Calu3 (cell line): ENCODE data around the gene AMPD3. TPM values are rescaled to one million over a fixed set of nuclear protein-coding genes. Genes with fewer than 3 reads are reported as not detected.
A peak's percentile ranks its signal among the peaks of the same experiment; 100 is the strongest.

ENCODE experiments used
- BruUV-seq: library from RNA; stranded (reverse); fragments of 400-500 nt; replicated peaks from 2 replicates; lab custom pipeline; 2021; lab: Mats Ljungman, UMichigan
- CTCF ChIA-PET: fragments of 300-600 bp; sonication (Branson Sonifier 250); formaldehyde crosslinking; loops from one replicate; lab custom pipeline; 2022; ENCODE audit warnings: antibody characterized with exemption; lab: Charles Lee
- DNase-seq: peaks from one replicate; pipeline ENCODE4 v3.0.0; 2022
- H3K27ac Mint-ChIP-seq: one replicate; pipeline ENCODE4 v1.8.0; 2022; ENCODE audit warnings: mixed read lengths; ENCODE audit not compliant: unreplicated experiment
- H3K27me3 Mint-ChIP-seq: one replicate; pipeline ENCODE4 v1.8.0; 2022; ENCODE audit warnings: mixed read lengths; ENCODE audit not compliant: unreplicated experiment
- H3K36me3 Mint-ChIP-seq: one replicate; pipeline ENCODE4 v1.8.0; 2022; ENCODE audit warnings: mild to moderate bottlenecking, moderate library complexity, mixed read lengths; ENCODE audit not compliant: insufficient read depth, unreplicated experiment
- H3K4me1 Mint-ChIP-seq: one replicate; pipeline ENCODE4 v1.8.0; 2022; ENCODE audit warnings: mild to moderate bottlenecking, low read depth, mixed read lengths; ENCODE audit not compliant: unreplicated experiment
- H3K4me3 Mint-ChIP-seq: one replicate; pipeline ENCODE4 v1.8.0; 2022; ENCODE audit warnings: mild to moderate bottlenecking, low read depth, moderate library complexity, mixed read lengths; ENCODE audit not compliant: unreplicated experiment
- H3K9me3 Mint-ChIP-seq: one replicate; pipeline ENCODE4 v1.8.0; 2022; ENCODE audit warnings: low read depth, mixed read lengths; ENCODE audit not compliant: unreplicated experiment
- CTCF ChIP-seq: fragments of 200-600 bp; IDR thresholded peaks from one replicate; pipeline ENCODE4 v1.8.0; 2022; ENCODE audit warnings: antibody characterized with exemption; ENCODE audit not compliant: unreplicated experiment
- intact Hi-C: fragments of 100-400 bp; cut with micrococcal nuclease; formaldehyde crosslinking; loops from one replicate; pipeline ENCODE4 v1.10.0; 2022; ENCODE audit not compliant: unreplicated experiment
- total RNA-seq: library from RNA; stranded (reverse); gene quantifications from 2 replicates; pipeline ENCODE4 v1.2.3, GENCODE V29; 2022

The AMPD3 gene
- total RNA-seq, 1 experiment from 2014 or later, result 2.1 TPM

- intact Hi-C loops, result no loop called here
- TF ChIP-seq CTCF, result no peak
- H3K27ac Mint-ChIP-seq, result no peak overlapping the region
- no peaks in the 10 kb centered on the region for H3K4me1 Mint-ChIP-seq
- no peaks in the 10 kb centered on the region for H3K36me3 Mint-ChIP-seq
- H3K9me3 Mint-ChIP-seq, result no peaks in the 10 kb centered on the region
- H3K27me3 Mint-ChIP-seq, result no peaks in the 10 kb centered on the region
- CTCF ChIA-PET, result no interaction called here
- no peak for DNase-seq
- H3K4me3 Mint-ChIP-seq, result no peak overlapping the region
- BruUV-seq, result no TSS peak
Measured at GRCh38 chr11:10511181-10511621, 56.1 kb downstream of the AMPD3 start.

DNA sequence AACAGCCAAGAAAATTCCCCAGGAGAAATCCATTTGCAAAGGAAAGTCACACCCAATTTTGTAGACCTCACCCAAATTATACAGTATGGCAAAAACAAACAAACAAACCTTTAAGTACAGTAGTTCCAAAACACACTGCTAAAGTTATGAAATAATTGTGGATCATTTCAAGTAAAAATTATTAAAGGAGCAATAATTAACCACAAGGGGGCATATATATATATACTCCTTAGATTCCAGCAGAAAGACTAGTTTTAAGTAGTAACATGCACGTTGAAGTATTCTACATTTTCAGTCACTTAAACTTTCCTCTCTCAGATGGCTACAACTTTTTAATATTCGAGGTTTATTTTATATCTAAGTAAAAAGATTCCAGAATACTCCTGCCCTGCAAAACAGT lies 59.1 kb downstream of the AMPD3 start:
- DNase-seq, result no peak
- H3K27me3 Mint-ChIP-seq, result no peaks in the 10 kb centered on the region
- H3K36me3 Mint-ChIP-seq, result no peaks in the 10 kb centered on the region
- TF ChIP-seq CTCF, result peak; percentile 19
- BruUV-seq, result no TSS peak
- H3K4me1 Mint-ChIP-seq, result no peaks in the 10 kb centered on the region
- intact Hi-C loops, result loop anchor here (1.0 to 2.0 kb wide), 2 partner anchors 107 to 140 kb away; no protein-coding TSS in a partner anchor
- CTCF ChIA-PET, result interaction anchor here (0.6 to 1.7 kb wide), 3 partner anchors 23 to 140 kb away, joined by 3 to 5 read pairs (median 4); partner anchors contain the start of gene RNF141
- no peaks in the 10 kb centered on the region for H3K9me3 Mint-ChIP-seq
- no peak overlapping the region for H3K27ac Mint-ChIP-seq
- H3K4me3 Mint-ChIP-seq, result no peak overlapping the region

DNA sequence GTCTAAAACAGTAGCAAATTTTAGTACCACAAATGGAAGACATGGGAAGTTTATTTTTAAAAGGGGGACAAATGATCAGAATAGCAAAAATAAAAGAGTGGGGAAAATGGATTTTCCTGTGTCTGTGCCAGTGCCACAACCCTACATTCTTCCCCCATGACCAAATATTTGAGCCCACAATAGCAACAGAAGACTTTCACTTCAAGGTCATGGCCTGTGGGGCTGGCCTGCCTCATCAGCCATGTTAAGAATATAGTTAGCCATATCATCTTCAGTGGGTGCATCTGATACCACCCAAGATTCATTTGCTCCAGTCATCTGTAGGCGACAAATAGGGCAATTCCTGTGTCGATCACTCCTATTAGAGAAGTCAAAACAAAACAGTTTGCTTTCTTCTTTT lies 59.6 kb downstream of the AMPD3 start:
- CTCF ChIA-PET, result interaction anchor here (0.6 to 1.7 kb wide), 3 partner anchors 24 to 140 kb away, joined by 3 to 5 read pairs (median 4); partner anchors contain the start of gene RNF141
- TF ChIP-seq CTCF, result no peak
- Mint-ChIP-seq H3K4me1 (no peaks in the 10 kb centered on the region), H3K27ac (no peak overlapping the region), H3K27me3 (no peaks in the 10 kb centered on the region), H3K9me3 (no peaks in the 10 kb centered on the region), H3K4me3 (no peak overlapping the region), H3K36me3 (no peaks in the 10 kb centered on the region)
- DNase-seq, result no peak
- BruUV-seq, result no TSS peak
- intact Hi-C loops, result loop anchor here (1.0 to 2.0 kb wide), 2 partner anchors 108 to 140 kb away; no protein-coding TSS in a partner anchor

DNA sequence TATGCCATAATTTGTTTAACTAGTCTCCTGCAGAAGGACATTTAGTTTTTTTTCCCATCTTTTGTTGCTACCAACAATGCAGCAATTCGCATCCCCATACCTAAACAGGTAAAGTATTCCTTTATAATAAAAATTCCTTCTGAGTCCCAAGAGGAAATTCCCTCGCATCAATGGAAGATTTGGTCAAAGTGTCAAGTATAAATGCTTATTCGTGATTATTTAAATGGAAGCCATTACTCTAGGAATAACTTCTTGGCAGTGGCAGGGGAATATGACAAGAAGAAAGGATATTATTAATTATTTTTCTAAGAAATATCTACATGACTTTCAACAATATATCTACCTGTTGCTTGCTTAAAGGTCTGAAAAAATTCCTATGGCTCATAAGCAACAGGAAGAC lies 60.4 kb downstream of the AMPD3 start:
- DNase-seq, result no peak
- no peak overlapping the region for H3K27ac Mint-ChIP-seq
- BruUV-seq, result no TSS peak
- CTCF ChIA-PET, result no interaction called here
- H3K36me3 Mint-ChIP-seq, result no peaks in the 10 kb centered on the region
- no peak for TF ChIP-seq CTCF
- no peaks in the 10 kb centered on the region for H3K9me3 Mint-ChIP-seq
- intact Hi-C loops, result loop anchor here (2.0 kb wide), 1 partner anchor 109 kb away; no protein-coding TSS in a partner anchor
- H3K4me3 Mint-ChIP-seq, result no peak overlapping the region
- no peaks in the 10 kb centered on the region for H3K27me3 Mint-ChIP-seq
- H3K4me1 Mint-ChIP-seq, result no peaks in the 10 kb centered on the region
